Duodenal mucosa (tissue), 2 donors: ENCODE data around the gene TRIM66.

ENCODE experiments used
- H3K27ac ChIP-seq: one replicate; pipeline ENCODE4 v1.7.0; 2013; ENCODE audit warnings: low read depth, low read length
- H3K27me3 ChIP-seq, 2 donors: one replicate each; pipeline ENCODE4 v1.7.0; 2013; ENCODE audit warnings: low read length in 2 of 2, control low read depth in 1 of 2; ENCODE audit not compliant: insufficient read depth in 2 of 2, control insufficient read depth in 1 of 2
- H3K36me3 ChIP-seq, 2 donors: one replicate each; pipeline ENCODE4 v1.7.0; 2013; ENCODE audit warnings: low read length in 2 of 2, control low read depth in 1 of 2; ENCODE audit not compliant: insufficient read depth in 2 of 2, control insufficient read depth in 1 of 2
- H3K4me1 ChIP-seq, 2 donors: one replicate each; pipeline ENCODE4 v1.7.0; 2013; ENCODE audit warnings: low read length in 2 of 2, control low read depth in 1 of 2; ENCODE audit not compliant: insufficient read depth in 2 of 2, control insufficient read depth in 1 of 2
- H3K4me3 ChIP-seq, 2 donors: one replicate each; pipeline ENCODE4 v1.7.0; 2013; ENCODE audit warnings: low read length in 2 of 2, low read depth in 1 of 2
- H3K9ac ChIP-seq, 2 donors: one replicate each; pipeline ENCODE4 v1.7.0; 2013; ENCODE audit warnings: low read length in 2 of 2, low read depth in 1 of 2
- H3K9me3 ChIP-seq, 2 donors: one replicate each; pipeline ENCODE4 v1.7.0; 2013; ENCODE audit warnings: low read length in 2 of 2, control low read depth in 1 of 2; ENCODE audit not compliant: control insufficient read depth in 1 of 2

TRIM66 gene

DNA sequence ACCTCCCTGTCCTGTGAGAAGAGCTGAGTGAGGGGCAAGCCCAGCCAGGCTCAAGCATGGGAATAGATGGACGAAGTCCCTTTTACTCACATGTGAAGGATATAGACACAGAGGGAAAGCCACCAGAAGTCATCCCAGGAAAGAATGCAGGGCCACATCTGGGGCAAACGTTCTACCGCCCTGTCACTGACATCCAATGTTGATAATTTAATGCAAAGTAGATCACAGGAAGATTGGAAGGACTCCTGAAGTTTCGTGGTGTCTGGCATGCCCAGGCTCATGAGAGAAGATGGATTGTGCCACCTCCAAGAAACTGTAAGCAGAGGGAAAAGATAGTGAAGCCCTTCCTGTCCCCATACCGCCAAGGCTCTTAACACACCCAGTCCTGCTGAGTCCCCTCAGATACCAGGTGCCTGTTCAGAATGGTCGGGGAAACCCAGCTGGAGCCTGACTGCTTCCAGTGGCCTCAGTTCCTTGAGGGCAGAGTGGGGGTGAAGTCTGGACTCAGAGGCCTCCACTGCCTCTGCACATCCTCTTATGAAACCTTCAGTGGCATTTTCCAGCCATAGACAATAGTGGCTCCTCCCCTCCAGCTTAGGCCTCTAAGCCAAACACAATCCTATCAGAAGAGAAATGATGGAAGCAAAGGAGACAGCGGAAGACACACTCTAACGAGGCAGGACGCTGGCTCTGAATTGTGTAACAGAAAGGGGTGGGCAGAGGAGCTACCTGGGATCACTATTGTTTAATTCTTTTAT, 80.9 kb downstream of the TRIM66 start:
- no peak overlapping the region for H3K9ac ChIP-seq
- H3K36me3 ChIP-seq, result no peaks in the 10 kb centered on the region
- peaks cover 4 to 8% of the 10 kb centered on the region in 2 donors for H3K4me1 ChIP-seq
- no peak overlapping the region for H3K4me3 ChIP-seq
- no peaks in the 10 kb centered on the region for H3K9me3 ChIP-seq
- no peak overlapping the region for H3K27ac ChIP-seq
- no peaks in the 10 kb centered on the region for H3K27me3 ChIP-seq

- Histone ChIP-seq H3K9ac (no peak overlapping the region), H3K27ac (no peak overlapping the region)
These were observed 84.0 kb downstream of the TRIM66 start for GRCh38 chr11:8598506-8598905.

GRCh38 chr11:8597182-8597581, 85.3 kb downstream of the TRIM66 start:
- Histone ChIP-seq H3K4me3 (no peak overlapping the region), H3K27ac (no peak overlapping the region), H3K27me3 (peaks cover 0 to 8% of the 10 kb centered on the region in 2 donors), H3K36me3 (no peaks in the 10 kb centered on the region), H3K9me3 (no peaks in the 10 kb centered on the region), H3K9ac (no peak overlapping the region), H3K4me1 (peaks cover 0 to 12% of the 10 kb centered on the region in 2 donors)

More at GRCh38 chr11:8598506-8598905, 84.0 kb downstream of the TRIM66 start:
- Histone ChIP-seq H3K4me3 (no peak overlapping the region), H3K36me3 (no peaks in the 10 kb centered on the region), H3K27me3 (peaks cover 0 to 4% of the 10 kb centered on the region in 2 donors), H3K9me3 (no peaks in the 10 kb centered on the region), H3K4me1 (peaks cover 0 to 12% of the 10 kb centered on the region in 2 donors)

DNA sequence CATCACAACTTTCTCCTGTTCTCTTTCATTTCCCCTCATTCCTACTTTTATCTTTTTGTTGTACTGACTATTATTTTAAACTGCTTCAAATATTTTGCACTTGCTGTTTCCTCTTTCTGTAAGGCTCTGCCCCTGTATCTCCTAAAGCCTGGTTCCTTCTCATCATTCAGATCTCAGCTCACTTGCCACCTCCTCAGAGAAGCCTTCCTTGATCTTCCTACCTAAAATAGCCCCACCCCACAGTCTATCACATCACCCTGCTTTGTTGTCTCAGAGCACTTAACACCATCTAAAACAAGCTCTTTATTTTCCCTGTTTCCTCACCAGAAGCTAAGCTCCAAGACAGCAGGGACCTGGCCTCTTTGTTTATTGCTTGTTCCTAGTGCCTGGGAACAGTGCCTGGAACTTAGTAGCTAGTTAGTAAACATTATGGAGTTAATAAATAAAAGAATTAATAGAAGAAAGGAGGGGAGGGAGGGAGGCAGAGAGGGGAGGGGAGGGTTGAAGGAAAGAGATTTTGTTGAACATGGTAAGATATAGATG, 85.9 kb downstream of the TRIM66 start:
- H3K9me3 ChIP-seq, result no peaks in the 10 kb centered on the region
- H3K36me3 ChIP-seq, result no peaks in the 10 kb centered on the region
- H3K4me1 ChIP-seq, result peaks cover 0 to 12% of the 10 kb centered on the region in 2 donors
- H3K4me3 ChIP-seq, result no peak overlapping the region
- no peak overlapping the region for H3K9ac ChIP-seq
- H3K27ac ChIP-seq, result no peak overlapping the region
- peaks cover 0 to 8% of the 10 kb centered on the region in 2 donors for H3K27me3 ChIP-seq

- peak within 1 kb of the TSS; percentile 13 to 65 for H3K9ac ChIP-seq
These were observed 88.2 kb downstream of the TRIM66 start, which contains the start of gene STK33 for GRCh38 chr11:8593935-8594909. Gene STK33 (minus strand): TSS chr11:8594228. CDS start chr11:8474905, 119,323 bp downstream.

DNA sequence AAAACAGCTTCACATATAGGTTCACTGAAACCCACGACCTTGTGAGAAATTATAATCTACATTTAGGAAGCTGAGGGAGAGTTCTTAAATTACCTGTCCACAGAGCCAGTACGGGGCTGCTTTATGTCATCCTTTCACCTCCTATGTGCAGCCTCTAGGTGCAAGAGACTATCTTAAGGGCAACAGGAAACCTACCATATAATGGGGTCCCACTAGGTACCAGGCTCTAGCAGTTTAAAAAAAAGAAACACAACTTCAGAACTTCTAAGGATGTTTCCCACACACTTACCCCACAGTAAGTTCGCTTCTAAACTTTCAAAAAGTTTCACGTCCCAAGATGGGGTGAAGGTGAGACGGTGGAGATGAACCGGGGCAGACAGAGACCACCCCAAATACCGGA, 89.0 kb downstream of the TRIM66 start:
- H3K4me1 ChIP-seq, result peaks cover 0 to 12% of the 10 kb centered on the region in 2 donors
- peak overlapping the region; percentile 70 to 78 for H3K4me3 ChIP-seq
- peak overlapping the region; percentile 13 to 65 for H3K9ac ChIP-seq
- no peaks in the 10 kb centered on the region for H3K9me3 ChIP-seq
- no peak overlapping the region for H3K27ac ChIP-seq
- H3K36me3 ChIP-seq, result no peaks in the 10 kb centered on the region
- H3K27me3 ChIP-seq, result peaks cover 0 to 8% of the 10 kb centered on the region in 2 donors

More at GRCh38 chr11:8593935-8594909, 88.2 kb downstream of the TRIM66 start, which contains the start of gene STK33:
- H3K4me1 ChIP-seq, result peaks cover 0 to 12% of the 10 kb centered on the region in 2 donors
- H3K36me3 ChIP-seq, result no peaks in the 10 kb centered on the region
- peaks cover 0 to 8% of the 10 kb centered on the region in 2 donors for H3K27me3 ChIP-seq
- no peak within 1 kb of the TSS for H3K27ac ChIP-seq
- H3K9me3 ChIP-seq, result no peaks in the 10 kb centered on the region
- H3K4me3 ChIP-seq, result peak within 1 kb of the TSS; percentile 70 to 78

DNA sequence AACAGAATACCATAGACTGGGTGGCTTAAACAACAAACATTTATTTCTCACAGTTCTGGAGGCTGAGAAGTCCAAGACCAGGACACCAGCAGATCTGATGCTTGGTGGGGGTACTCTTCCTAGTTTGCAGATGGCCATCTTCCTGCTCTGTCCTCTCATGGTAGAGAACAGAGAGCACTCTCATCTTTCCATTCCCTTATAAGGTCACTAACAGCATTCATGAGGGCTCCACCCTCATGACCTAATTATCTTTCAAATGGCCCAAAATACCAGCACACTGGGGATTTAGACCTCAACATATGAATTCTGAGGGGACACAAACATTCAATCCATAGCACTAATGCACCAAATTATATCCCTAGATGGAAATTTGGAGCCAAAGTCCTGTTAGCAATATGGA, 94.5 kb downstream of the TRIM66 start:
- H3K27ac ChIP-seq, result no peak overlapping the region
- H3K9ac ChIP-seq, result no peak overlapping the region
- H3K9me3 ChIP-seq, result no peaks in the 10 kb centered on the region
- no peaks in the 10 kb centered on the region for H3K36me3 ChIP-seq
- H3K27me3 ChIP-seq, result no peaks in the 10 kb centered on the region
- H3K4me3 ChIP-seq, result no peak overlapping the region
- H3K4me1 ChIP-seq, result peaks cover 5 to 6% of the 10 kb centered on the region in 2 donors

- Histone ChIP-seq H3K4me3 (no peak overlapping the region), H3K4me1 (peaks cover 5 to 6% of the 10 kb centered on the region in 2 donors), H3K27me3 (no peaks in the 10 kb centered on the region), H3K9me3 (no peaks in the 10 kb centered on the region), H3K36me3 (no peaks in the 10 kb centered on the region), H3K27ac (no peak overlapping the region), H3K9ac (no peak overlapping the region)
These were observed 95.7 kb downstream of the TRIM66 start for GRCh38 chr11:8586805-8587204.

DNA sequence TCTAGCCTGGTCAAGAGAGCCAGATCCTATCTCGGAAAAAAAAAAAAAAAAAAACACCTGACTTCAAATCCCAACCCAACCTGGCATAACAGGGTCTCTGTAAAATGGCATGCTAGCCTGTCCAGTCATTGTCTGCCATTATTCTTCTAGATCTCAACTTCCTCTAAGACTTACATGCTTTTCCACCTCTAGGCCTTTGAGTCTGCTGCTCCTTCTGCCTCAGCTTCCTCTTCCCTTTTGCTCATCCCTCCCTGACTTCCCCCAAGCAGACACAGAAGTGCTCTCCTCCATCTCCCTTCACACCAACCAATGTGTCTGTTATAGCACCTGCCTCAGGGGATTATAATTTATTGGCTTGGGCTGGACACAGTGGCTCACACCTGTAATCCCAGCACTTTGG, 96.3 kb downstream of the TRIM66 start:
- Histone ChIP-seq H3K4me1 (peaks cover 5 to 6% of the 10 kb centered on the region in 2 donors), H3K36me3 (no peaks in the 10 kb centered on the region), H3K9ac (no peak overlapping the region), H3K4me3 (no peak overlapping the region), H3K27ac (no peak overlapping the region), H3K9me3 (no peaks in the 10 kb centered on the region), H3K27me3 (no peaks in the 10 kb centered on the region)
